SK-N-SH (cell line): ENCODE results near the gene ASPG. TPM values are rescaled to one million over a fixed set of nuclear protein-coding genes. Genes with fewer than 3 reads are reported as not detected.

Experiments used
- CTCF ChIA-PET: fragments of 300-600, 350-600 bp; formaldehyde crosslinking; extraction: SDS; loops from one replicate; lab custom pipeline; 2021; lab: Yijun Ruan, JAX
- POLR2A ChIA-PET: fragments of 350-600 bp; sonication (Branson Sonifier 250); formaldehyde crosslinking; extraction: SDS; loops from one replicate; lab custom pipeline; 2020; ENCODE audit warnings: antibody characterized with exemption, inconsistent platforms; lab: Yijun Ruan, JAX
- DNase-seq: peaks from one replicate; pipeline ENCODE4 v3.0.0; 2012
- H2AFZ ChIP-seq: fragments of 200-600 bp; sonication (generic); 2 replicates; pipeline ENCODE4 v1.8.1; 2016; ENCODE audit warnings: antibody characterized with exemption, mild to moderate bottlenecking, low read depth
- H3F3A ChIP-seq: fragments of 200-600 bp; sonication (generic); replicated peaks from 2 replicates; pipeline ENCODE3; 2016; ENCODE audit warnings: antibody characterized with exemption, mild to moderate bottlenecking; ENCODE audit not compliant: insufficient read depth
- H3K27ac ChIP-seq, 2 experiments: fragments of 200-500 bp in 1 of 2; fragments of 200-600 bp in 1 of 2; sonication (Bioruptor generic) in 1 of 2; sonication (generic), shearing (Covaris generic) in 1 of 2; 2 replicates each; pipeline versions ENCODE4 v1.5.1 to v1.6.1; 2014 to 2016; ENCODE audit warnings: low read depth in 2 of 2, inconsistent platforms in 1 of 2, low read length in 1 of 2, mild to moderate bottlenecking in 1 of 2, mixed read lengths in 1 of 2
- H3K27me3 ChIP-seq: fragments of 200-600 bp; sonication (generic), shearing (Covaris generic); 2 replicates; pipeline ENCODE4 v1.6.1; 2016; ENCODE audit warnings: mixed run types; ENCODE audit not compliant: insufficient read depth
- H3K36me3 ChIP-seq, 2 experiments: fragments of 200-500 bp in 1 of 2; fragments of 200-600 bp in 1 of 2; sonication (Bioruptor generic) in 1 of 2; sonication (generic) in 1 of 2; replicated peaks in 1 of 2; 2 replicates each; pipeline versions ENCODE3 to v1.5.1; 2014 to 2016; ENCODE audit warnings: low read length in 1 of 2, mild to moderate bottlenecking in 1 of 2; ENCODE audit not compliant: insufficient read depth in 2 of 2, control insufficient read depth in 1 of 2
- H3K4me1 ChIP-seq, 2 experiments: fragments of 200-500 bp in 1 of 2; fragments of 200-600 bp in 1 of 2; sonication (Bioruptor generic) in 1 of 2; sonication (generic), shearing (Covaris generic) in 1 of 2; 2 replicates each; pipeline versions ENCODE4 v1.5.1 to v1.6.1; 2014 to 2016; ENCODE audit warnings: low read depth in 1 of 2, low read length in 1 of 2, mixed run types in 1 of 2; ENCODE audit not compliant: insufficient read depth in 2 of 2, control insufficient read depth in 1 of 2
- H3K4me2 ChIP-seq: fragments of 200-600 bp; sonication (generic), shearing (Covaris generic); 2 replicates; pipeline ENCODE4 v1.6.1; 2017; ENCODE audit warnings: mixed run types
- H3K4me3 ChIP-seq, 2 experiments: fragments of 200-500 bp in 1 of 2; fragments of 200-600 bp in 1 of 2; sonication (Bioruptor generic) in 1 of 2; sonication (generic), shearing (Covaris generic) in 1 of 2; 2 replicates each; pipeline versions ENCODE4 v1.5.1 to v1.8.1; 2014 to 2016; ENCODE audit warnings: low read depth in 2 of 2, inconsistent platforms in 1 of 2, low read length in 1 of 2, mild to moderate bottlenecking in 1 of 2, mixed read lengths in 1 of 2, moderate library complexity in 1 of 2
- H3K79me2 ChIP-seq: fragments of 200-600 bp; sonication (generic); 2 replicates; pipeline ENCODE4 v1.8.1; 2017; ENCODE audit warnings: mild to moderate bottlenecking; ENCODE audit not compliant: insufficient read depth
- H3K9ac ChIP-seq: fragments of 200-600 bp; sonication (generic); 2 replicates; pipeline ENCODE4 v1.6.1; 2017; ENCODE audit warnings: mixed run types
- H3K9me2 ChIP-seq: fragments of 200-600 bp; sonication (generic); 2 replicates; pipeline ENCODE4 v1.6.1; 2017; ENCODE audit warnings: mixed run types
- H3K9me3 ChIP-seq: fragments of 200-600 bp; sonication (generic); 2 replicates; pipeline ENCODE4 v1.6.1; 2017; ENCODE audit warnings: mixed run types, mild to moderate bottlenecking, moderate library complexity
- H4K20me1 ChIP-seq: fragments of 200-600 bp; sonication (generic); 2 replicates; pipeline ENCODE4 v1.6.1; 2017; ENCODE audit warnings: mild to moderate bottlenecking, mixed run types; ENCODE audit not compliant: insufficient read depth
- ELF1 ChIP-seq: IDR thresholded peaks from 2 replicates; pipeline ENCODE4 v1.4.0; 2012
- FOXJ3 ChIP-seq: sonication (generic); formaldehyde crosslinking; IDR thresholded peaks from 2 replicates; pipeline ENCODE4 v1.5.1; 2020; ENCODE audit warnings: mild to moderate bottlenecking, missing genetic modification reagents
- MEF2A ChIP-seq: IDR thresholded peaks from 2 replicates; pipeline ENCODE4 v1.4.0; 2012; ENCODE audit warnings: low read depth, borderline replicate concordance
- MXI1 ChIP-seq: IDR thresholded peaks from 2 replicates; pipeline ENCODE4 v1.6.1; 2012; ENCODE audit warnings: mild to moderate bottlenecking, low read depth, low read length, improper control_type of control experiment
- NFIC ChIP-seq: IDR thresholded peaks from 2 replicates; pipeline ENCODE4 v1.4.0; 2012; ENCODE audit warnings: borderline replicate concordance
- NRF1 ChIP-seq: IDR thresholded peaks from 2 replicates; pipeline ENCODE4 v1.6.1; 2012; ENCODE audit warnings: low read depth, mild to moderate bottlenecking, low read length
- POLR2AphosphoS5 ChIP-seq: IDR thresholded peaks from 2 replicates; pipeline ENCODE4 v1.6.1; 2012; ENCODE audit warnings: low read depth, low read length
- RCOR1 ChIP-seq: fragments of 150-350 bp; IDR thresholded peaks from 2 replicates; pipeline ENCODE4 v1.6.1; 2017; ENCODE audit warnings: antibody characterized with exemption, low read length
- RXRA ChIP-seq: IDR thresholded peaks from 2 replicates; pipeline ENCODE4 v1.4.0; 2012; ENCODE audit warnings: low read depth, mild to moderate bottlenecking, borderline replicate concordance
- TEAD4 ChIP-seq: IDR thresholded peaks from 2 replicates; pipeline ENCODE4 v1.4.0; 2012; ENCODE audit warnings: mild to moderate bottlenecking, borderline replicate concordance; ENCODE audit not compliant: insufficient read depth
- USF1 ChIP-seq: IDR thresholded peaks from 2 replicates; pipeline ENCODE4 v1.4.0; 2012; ENCODE audit warnings: low read depth, borderline replicate concordance
- ZBTB33 ChIP-seq: IDR thresholded peaks from 2 replicates; pipeline ENCODE4 v1.4.0; 2012; ENCODE audit warnings: low read depth, borderline replicate concordance
- WGBS: methylation state at CpG from one replicate; pipeline ENCODE4 v1.1.6; 2017; ENCODE audit warnings: low lambda C conversion rate; 5-methylcytosine and 5-hydroxymethylcytosine counted together
- polyA plus RNA-seq, 3 experiments: library from polyadenylated mRNA; depleted of rRNA; stranded (reverse); fragments of >200 nt; gene quantifications; 2 replicates each; pipeline ENCODE4 v1.2.3, GENCODE V29; 2012

The ASPG gene
- polyA plus RNA-seq, 1 of the 3 experiments (the other 2 are of a cell fraction), result not detected

- TF ChIP-seq ZBTB33, result no peak
- TF ChIP-seq ELF1, result no peak
- no peak for TF ChIP-seq MXI1
These were observed 4.9 kb upstream of the ASPG start (continued) for GRCh38 chr14:104080376-104081260.

- H3K4me1 ChIP-seq, result peaks cover 0 to 18% of the 10 kb centered on the region in 2 experiments; a peak in 1 of 4 replicates
- H3K4me3 ChIP-seq, result no peak overlapping the region
- CTCF ChIA-PET, result no interaction called here
- POLR2A ChIA-PET, result no interaction called here
- 67% methylated on average over 12 of the region's 17 CpGs for whole genome bisulfite sequencing
- no peaks in the 10 kb centered on the region for H3K36me3 ChIP-seq
- no peak overlapping the region for H3K9ac ChIP-seq
- H3K9me2 ChIP-seq, result no peaks in the 10 kb centered on the region
- H3K9me3 ChIP-seq, result no peaks in the 10 kb centered on the region
- H4K20me1 ChIP-seq, result no peaks in the 10 kb centered on the region
- no peaks in the 10 kb centered on the region for H3K79me2 ChIP-seq
- H3F3A ChIP-seq, result no peaks in the 10 kb centered on the region
- TF ChIP-seq NFIC (no peak), MXI1 (no peak), MEF2A (no peak), NRF1 (no peak), RXRA (no peak), FOXJ3 (CRISPR knock-in tag) (no peak), RCOR1 (no peak), TEAD4 (no peak), POLR2AphosphoS5 (no peak), USF1 (no peak)
- no peaks in the 10 kb centered on the region; the same call in 1 of the 2 replicates for H3K27me3 ChIP-seq
- H2AFZ ChIP-seq, result no peak overlapping the region
- no peak overlapping the region for H3K4me2 ChIP-seq
- no peak for DNase-seq
- no peak overlapping the region for H3K27ac ChIP-seq
These were observed 4.2 kb upstream of the ASPG start for GRCh38 chr14:104081261-104081835.
